Measurements from ENCODE around the gene SMIM26.
"Not testable (repeated sequence)": the region's sequence is repeated elsewhere in the genome, so short reads cannot be mapped to it uniquely, and the experiment has no call there.

SMIM26 gene, protein sequence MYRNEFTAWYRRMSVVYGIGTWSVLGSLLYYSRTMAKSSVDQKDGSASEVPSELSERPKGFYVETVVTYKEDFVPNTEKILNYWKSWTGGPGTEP

DNA sequence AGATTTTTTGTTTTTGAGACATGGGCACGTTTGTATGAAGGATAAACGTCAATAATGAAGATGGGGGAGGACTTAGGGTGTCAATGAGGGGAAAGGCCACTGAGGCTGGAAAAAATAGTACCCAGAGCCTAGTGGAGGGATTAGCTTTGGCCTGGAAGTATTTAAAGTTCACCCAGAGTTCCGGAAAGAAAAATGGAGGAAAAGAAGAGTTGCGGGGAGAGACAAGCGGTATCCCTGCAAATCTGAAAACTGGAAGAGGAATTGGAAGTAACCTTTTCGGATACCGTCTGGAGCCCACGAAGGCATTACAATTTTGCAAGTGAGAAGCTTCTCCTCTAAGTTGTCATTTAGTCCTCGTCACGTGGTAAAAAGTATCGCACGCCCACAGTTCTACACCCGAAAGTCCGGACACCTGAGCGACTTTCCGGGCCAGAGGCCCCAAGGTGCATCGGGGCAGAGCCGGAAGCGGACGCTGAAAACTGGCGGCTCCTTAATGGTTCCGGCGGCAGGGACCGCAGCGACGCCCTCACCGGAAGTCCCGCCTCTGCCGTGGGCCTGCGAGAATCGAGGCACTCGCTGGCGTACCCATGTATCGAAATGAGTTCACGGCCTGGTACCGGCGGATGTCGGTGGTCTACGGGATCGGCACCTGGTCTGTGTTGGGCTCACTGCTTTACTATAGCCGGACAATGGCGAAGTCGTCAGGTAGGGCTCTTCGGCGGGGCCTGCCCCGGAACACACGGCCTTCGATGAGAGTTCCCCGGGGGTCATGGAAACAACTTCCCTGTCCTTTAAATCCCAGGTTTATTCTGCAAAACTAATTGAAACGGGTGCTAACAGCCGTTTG lies at the start of gene SMIM26:
SMIM26 (plus strand) TSS at position 541 of the 847 bp plus-strand sequence; CDS start at position 588, 47 bp downstream.
- peak; percentile 93 for DNase-seq

GRCh38 chr20:18522066-18522465 lies 45.2 kb upstream of the SMIM26 start:
- DNase-seq: not testable (repeated sequence)

DNA sequence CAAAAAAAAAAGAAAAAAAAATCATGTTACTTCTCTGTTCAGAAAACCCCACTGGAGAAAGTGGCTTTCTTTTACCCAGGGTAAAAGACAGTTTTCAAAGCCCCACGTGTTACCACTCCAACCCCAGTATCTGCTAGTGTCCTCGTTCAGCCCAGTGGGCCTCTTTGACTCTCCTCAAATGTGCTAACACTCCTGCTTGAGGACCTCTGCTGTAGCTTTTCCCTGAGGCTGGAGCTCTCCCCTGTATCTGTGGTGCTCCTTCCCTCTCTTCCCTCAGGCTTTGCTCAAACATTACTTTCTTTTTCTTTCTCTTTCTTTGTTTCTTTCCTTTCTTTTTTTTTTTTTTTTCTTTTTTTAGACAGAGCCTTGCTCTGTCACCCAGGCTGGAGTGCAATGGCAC lies 44.2 kb upstream of the SMIM26 start:
- DNase-seq: no peak

- no peak for DNase-seq
Measured at GRCh38 chr20:18524646-18525045, 42.6 kb upstream of the SMIM26 start.

DNA sequence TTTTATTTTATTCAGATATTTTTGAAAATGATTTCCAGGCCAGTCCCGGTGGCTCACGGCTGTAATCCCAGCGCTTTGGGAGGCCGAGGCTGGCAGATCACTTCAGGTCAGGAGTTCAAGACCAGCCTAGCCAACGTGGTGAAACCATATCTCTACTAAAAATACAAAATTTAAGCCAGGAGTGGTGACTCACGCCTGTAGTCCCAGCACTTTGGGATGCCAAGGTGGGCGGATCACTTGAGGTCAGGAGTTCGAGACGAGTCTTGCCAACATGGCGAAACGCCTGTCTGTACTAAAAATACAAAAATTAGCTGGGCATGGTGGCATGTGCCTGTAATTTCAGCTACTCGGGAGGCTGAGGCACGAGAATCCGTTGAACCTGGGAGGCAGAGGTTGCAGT lies 40.5 kb upstream of the SMIM26 start:
- not testable (repeated sequence) for DNase-seq

DNA sequence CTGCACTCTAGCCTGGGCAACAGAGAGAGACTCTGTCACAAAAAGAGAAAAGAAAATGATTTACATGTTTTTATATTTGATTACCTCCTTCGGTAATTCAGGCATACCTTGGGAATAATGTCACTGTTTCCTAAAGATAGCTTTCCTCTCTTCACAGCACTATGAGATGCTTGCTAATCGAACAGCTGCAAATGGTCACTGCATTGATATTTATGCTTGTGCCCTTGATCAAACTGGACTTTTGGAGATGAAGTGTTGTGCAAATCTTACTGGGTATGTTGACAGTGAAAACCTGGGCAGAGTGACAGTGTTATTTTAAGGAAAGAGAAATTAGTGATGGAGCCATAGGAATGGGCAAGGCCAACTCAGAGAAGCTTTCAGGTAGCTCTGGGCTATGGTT lies 39.9 kb upstream of the SMIM26 start:
- no peak for DNase-seq

DNA sequence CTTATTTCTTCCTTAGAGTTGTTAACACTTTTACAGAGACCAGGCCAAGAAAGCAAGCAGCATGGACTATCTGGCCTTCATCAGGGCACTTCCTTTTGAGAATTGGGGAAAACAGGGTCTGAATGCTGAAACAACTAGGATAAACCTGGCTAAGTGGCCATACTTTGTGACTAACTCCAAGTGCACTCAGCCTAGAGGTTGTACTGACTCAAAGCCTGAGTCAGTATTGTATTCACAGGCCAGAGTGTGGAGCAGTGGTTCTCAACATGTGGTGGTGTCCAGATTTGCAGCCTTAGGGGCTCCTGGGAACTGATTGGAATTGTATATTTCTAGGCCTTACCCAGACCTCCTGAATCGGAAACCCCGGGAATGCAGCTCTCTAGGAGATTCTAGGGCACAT lies 39.4 kb upstream of the SMIM26 start:
- DNase-seq: no peak

GRCh38 chr20:18529041-18529440 lies 38.2 kb upstream of the SMIM26 start:
- DNase-seq: no peak

DNA sequence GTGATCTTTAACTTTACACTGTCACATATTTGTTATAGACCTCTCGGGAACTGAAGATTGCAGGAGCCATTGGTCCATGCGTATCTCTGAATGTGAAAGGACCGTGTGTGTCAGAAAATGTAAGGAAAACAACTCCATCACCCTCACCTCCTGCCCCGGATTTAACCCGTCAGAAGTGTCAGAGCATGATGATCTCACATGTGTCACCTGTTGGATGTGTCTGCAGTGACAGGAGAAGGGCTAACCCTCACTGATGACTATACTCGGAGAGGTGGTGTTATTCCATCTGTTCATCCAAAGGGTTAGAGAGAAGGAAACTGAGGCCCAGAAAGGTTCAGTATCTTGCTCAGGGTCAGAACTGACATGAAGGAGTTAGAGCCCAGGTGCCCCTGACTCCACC lies 34.6 kb upstream of the SMIM26 start:
- no peak for DNase-seq

GRCh38 chr20:18533491-18533890 lies 33.7 kb upstream of the SMIM26 start:
- no peak for DNase-seq

GRCh38 chr20:18533978-18534644 lies 33.1 kb upstream of the SMIM26 start:
- DNase-seq: no peak

- DNase-seq: no peak
Measured at GRCh38 chr20:18537651-18538050, 29.6 kb upstream of the SMIM26 start.

GRCh38 chr20:18541741-18542140 lies 25.5 kb upstream of the SMIM26 start:
- DNase-seq: no peak

DNA sequence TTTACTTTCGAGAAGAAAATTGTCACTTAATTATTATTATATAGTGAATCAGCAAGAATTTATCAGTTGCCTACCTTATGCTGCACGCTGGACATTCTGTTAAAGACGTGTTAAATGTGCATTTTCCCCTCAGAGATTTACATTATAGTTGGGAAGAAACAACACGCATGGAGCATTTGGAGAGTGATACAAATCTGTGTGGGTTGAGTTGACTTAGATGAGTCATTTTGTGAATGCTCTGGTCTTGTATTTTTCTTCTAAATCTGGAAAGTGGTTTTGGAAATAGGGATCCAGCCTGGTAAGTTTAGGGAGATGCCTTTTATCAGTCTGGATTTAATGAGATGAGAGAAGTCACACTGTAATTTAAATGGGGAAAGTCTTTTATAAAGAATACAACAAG lies 24.0 kb upstream of the SMIM26 start:
- no peak for DNase-seq

- DNase-seq: no peak
Measured at GRCh38 chr20:18543932-18544331, 23.3 kb upstream of the SMIM26 start.

GRCh38 chr20:18545566-18545965 lies 21.7 kb upstream of the SMIM26 start:
- no peak for DNase-seq

DNA sequence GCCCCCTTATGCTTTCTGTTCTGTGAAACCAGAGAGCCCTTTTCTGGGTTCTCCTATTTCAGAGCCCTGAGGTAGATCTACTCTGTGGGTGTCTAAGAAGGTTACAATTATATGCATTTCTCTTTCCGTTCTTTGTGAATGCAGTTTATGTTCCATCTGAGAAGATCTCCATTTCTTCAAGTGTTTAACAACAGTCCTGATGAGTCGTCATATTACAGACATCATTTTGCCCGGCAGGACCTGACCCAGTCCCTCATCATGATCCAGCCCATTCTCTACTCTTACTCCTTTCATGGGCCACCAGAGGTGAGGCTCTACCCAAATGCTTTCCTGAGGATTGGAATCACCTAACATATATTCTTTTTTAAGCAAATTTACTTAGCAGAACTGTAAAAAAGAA lies 18.8 kb upstream of the SMIM26 start:
- DNase-seq: no peak

DNA sequence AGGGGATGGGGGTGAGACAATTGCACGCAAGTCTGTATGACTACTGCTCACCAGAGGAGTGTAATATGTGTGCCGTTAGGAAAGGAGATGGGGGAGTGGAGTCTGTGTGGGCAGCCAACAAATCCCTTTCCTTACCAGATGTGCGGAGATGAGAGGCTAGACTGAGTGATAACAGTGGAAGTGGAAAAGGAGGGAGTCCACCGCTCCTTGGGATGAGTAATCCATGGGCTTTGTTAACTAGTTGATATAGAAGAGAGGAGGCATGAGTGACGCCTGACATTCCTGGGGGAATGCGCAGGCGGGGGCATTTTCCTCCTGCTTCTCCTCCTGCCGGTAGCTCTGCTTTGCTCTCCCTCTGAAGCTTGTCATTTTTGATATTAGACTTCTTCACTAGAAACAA lies 13.5 kb upstream of the SMIM26 start:
- no peak for DNase-seq

DNA sequence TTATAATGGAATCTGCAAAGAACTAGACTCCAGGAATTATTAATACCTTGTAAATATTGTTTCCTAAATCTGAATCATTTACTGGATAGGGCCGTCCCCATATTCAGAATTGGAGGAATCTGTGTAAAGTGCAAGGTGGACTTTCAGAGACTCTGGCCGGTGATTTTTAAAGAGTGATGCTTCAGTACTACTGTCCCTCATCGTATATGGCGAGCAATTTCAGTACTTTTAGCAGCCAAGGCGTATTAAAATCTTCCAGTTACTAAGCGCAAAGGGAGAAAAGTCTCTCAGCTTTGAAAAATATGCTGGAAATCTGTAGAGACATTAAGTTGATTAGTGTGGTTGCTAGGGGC lies 483 bp downstream of the SMIM26 start:
- DNase-seq: no peak

- no peak for DNase-seq
Measured at GRCh38 chr20:18571009-18571408, 3.8 kb downstream of the SMIM26 start.

DNA sequence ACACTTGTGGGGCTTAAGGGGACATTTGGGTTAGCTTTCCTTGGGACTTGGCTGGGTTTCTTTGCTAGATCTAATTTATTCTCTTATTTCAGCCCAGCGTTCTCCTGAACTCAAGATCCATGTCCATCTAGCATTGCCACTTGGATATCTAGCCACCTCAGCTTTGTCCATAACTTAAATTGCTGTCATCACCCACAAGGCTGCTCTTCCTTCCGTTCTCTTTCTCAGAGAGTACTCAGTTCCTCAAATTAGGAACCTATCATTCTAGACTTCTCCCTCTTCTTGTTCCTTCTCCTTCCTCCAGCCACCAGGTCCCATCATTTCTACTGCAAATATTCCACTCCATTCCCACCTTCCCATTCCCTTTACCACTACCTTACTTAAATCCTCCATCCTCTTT lies 4.3 kb downstream of the SMIM26 start:
- DNase-seq: no peak

DNA sequence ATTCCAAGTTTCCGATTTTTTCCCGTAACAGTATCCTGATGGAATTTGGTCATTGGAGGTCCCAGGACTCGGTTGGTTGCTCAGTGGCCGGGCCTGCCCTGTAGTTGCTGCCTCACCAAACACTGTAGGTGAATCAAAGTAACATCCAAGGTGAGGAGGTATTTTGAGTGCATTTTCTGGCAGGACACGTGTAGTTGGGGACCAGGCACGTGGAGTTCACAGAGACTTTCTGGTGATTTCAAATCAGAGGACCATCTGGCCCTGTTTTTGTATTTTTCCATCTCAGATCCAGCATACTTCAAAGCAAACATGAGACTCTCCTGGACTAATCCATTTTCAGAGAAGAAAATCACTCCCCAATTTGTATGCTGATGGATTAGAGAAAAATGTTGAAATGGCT lies 10.7 kb downstream of the SMIM26 start:
- DNase-seq: no peak

DNA sequence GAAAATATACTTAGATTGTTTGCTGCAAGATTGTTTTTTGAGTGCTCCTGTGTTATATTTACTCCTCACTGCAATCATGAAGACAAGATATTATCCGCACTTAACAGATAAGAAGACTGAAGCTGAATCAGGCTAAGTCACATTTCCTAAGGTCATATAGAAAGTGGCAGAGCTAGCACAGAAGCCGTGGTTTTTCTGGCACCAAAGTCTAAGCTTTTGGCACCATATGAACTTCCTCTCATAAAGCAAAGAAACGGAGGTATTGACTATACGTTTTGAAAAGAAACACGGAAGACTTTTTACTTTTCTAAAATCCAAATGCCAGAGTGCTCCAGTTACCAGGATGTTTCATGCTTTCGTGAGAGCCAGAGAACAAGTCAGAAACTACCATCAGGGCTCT lies 11.3 kb downstream of the SMIM26 start:
- no peak for DNase-seq

DNA sequence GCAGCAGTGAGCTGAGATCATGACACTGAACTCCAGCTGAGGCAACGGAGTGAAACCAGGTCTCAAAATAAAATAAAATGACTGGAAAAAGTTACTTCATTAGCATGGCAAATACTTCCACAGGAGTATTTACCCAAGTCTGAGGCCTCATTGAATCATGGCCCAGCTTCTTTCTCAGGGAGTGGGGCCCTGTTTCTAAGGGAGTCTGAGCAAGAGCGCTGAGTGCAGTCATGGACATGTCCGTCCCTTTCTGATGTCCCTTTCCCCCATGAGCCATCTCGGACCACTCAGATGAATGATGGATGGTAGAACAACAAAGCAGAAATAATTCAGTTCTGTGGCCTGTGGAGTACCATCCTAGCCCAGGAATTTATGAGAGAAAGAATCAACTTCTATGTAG lies 12.8 kb downstream of the SMIM26 start:
- no peak for DNase-seq

All from left hindlimb (tissue), 1 donor.